ENCODE measurements around the gene PRR35. TPM values are rescaled to one million over a fixed set of nuclear protein-coding genes. Genes with fewer than 3 reads are reported as not detected.

The PRR35 gene
- total and polyA plus RNA-seq, 2 of the 4 experiments (the other 2 are of a cell fraction): not detected

DNA sequence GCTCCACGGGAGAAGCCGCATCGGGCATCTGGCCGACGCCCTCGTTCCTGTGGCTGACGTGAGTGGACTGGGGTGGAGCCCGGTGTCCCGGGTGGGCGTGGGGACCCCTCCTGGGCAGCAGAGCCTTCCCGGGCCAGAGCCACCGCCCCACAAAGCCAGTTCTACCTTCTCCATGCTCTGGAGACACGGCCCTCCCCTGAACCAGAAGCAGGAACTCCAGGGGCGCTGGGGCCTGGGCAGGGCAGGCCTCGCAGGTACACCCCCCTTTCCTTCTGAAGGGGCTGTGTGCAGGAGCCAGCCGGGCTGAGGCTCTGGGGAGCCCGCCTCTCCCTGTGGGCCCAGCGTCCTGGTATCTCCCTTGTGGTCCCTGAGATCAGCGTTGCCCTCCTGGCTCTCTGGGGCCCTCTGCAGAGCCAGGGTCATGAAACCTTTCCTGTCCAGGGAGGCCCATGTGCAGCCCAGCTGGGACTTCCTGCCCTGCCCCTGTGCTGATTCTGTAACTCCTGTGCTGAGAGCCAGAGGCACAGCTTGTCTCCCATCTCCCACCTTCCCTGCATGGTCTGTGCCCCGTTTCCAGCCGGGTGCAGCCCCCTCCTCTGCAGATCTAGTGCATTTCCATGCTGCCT is 16.1 kb downstream of the PRR35 start:
- no peak overlapping the region for H3K4me3 ChIP-seq (ENCODE audit: insufficient read depth, low read depth, low read length)
- H3K9me3 ChIP-seq (ENCODE audit: control insufficient read depth, insufficient read depth, low read length): no peaks in the 10 kb centered on the region
- H4K20me1 ChIP-seq (ENCODE audit: insufficient read depth, low read length): no peaks in the 10 kb centered on the region; the same call in 1 of the 2 replicates
- H3K9me1 ChIP-seq (ENCODE audit: insufficient read depth, low read length): no peaks in the 10 kb centered on the region
- no peaks in the 10 kb centered on the region for H3K27me3 ChIP-seq (ENCODE audit: control insufficient read depth, insufficient read depth, low read length)
- H3K23ac ChIP-seq (ENCODE audit: low read depth, low read length): no peak overlapping the region
- ChIA-PET CTCF (interaction anchor here (0.7 kb wide), 1 partner anchor 36 kb away, joined by 3 read pairs; no protein-coding TSS in a partner anchor), POLR2A (ENCODE audit: unreplicated experiment) (no interaction called here)
- no peak overlapping the region for H2BK120ac ChIP-seq (ENCODE audit: low read depth, low read length)
- peak overlapping the region; percentile 63 for H2AFZ ChIP-seq (replicated peaks; ENCODE audit: low read length, poor library complexity)
- TF ChIP-seq SMC3 (IDR thresholded peaks at IDR 0.05; ENCODE audit: low read depth, low read length): no peak
- TF ChIP-seq RAD21 (IDR thresholded peaks at IDR 0.05; ENCODE audit: low read length): no peak
- no peak for TF ChIP-seq CHD1 (IDR thresholded peaks at IDR 0.05; ENCODE audit: low read depth, low read length)
- no peak for TF ChIP-seq POLR2A (IDR thresholded peaks at IDR 0.05; ENCODE audit: low read depth, low read length)
- TF ChIP-seq NFE2L2 (IDR thresholded peaks at IDR 0.05; ENCODE audit: low read depth, low read length): no peak
- no peak for TF ChIP-seq RFX5 (IDR thresholded peaks at IDR 0.05; ENCODE audit: low read depth, low read length)
- no peak for TF ChIP-seq CEBPB (IDR thresholded peaks at IDR 0.05; ENCODE audit: low read depth, low read length)
- TF ChIP-seq, protein P1, sequence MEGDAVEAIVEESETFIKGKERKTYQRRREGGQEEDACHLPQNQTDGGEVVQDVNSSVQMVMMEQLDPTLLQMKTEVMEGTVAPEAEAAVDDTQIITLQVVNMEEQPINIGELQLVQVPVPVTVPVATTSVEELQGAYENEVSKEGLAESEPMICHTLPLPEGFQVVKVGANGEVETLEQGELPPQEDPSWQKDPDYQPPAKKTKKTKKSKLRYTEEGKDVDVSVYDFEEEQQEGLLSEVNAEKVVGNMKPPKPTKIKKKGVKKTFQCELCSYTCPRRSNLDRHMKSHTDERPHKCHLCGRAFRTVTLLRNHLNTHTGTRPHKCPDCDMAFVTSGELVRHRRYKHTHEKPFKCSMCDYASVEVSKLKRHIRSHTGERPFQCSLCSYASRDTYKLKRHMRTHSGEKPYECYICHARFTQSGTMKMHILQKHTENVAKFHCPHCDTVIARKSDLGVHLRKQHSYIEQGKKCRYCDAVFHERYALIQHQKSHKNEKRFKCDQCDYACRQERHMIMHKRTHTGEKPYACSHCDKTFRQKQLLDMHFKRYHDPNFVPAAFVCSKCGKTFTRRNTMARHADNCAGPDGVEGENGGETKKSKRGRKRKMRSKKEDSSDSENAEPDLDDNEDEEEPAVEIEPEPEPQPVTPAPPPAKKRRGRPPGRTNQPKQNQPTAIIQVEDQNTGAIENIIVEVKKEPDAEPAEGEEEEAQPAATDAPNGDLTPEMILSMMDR (conservative IDR thresholded peaks at IDR 0.05; ENCODE audit: low read depth, low read length): no peak
- TF ChIP-seq BHLHE40 (IDR thresholded peaks at IDR 0.05; ENCODE audit: low read depth, low read length): no peak
- TF ChIP-seq ELK1 (IDR thresholded peaks at IDR 0.05; ENCODE audit: borderline replicate concordance, low read depth, low read length): no peak
- no peak for TF ChIP-seq MAZ (IDR thresholded peaks at IDR 0.05; ENCODE audit: borderline replicate concordance, low read depth, low read length)
- TF ChIP-seq FOS (IDR thresholded peaks at IDR 0.05; ENCODE audit: low read depth, low read length): no peak
- H4K91ac ChIP-seq (ENCODE audit: insufficient read depth, low read depth, low read length): no peak overlapping the region
- H2BK5ac ChIP-seq (ENCODE audit: low read depth, low read length, poor library complexity, severe bottlenecking): no peak overlapping the region
- H2AK9ac ChIP-seq (replicated peaks; ENCODE audit: low read depth, low read length, poor library complexity): peak overlapping the region; percentile 37
- H2BK15ac ChIP-seq (ENCODE audit: low read depth, low read length): no peak overlapping the region
- H3K36me3 ChIP-seq (ENCODE audit: control insufficient read depth, insufficient read depth, low read length): peaks cover 16% of the 10 kb centered on the region; the same call in 1 of the 2 replicates
- no peak overlapping the region for H4K8ac ChIP-seq (ENCODE audit: low read depth in 2 of 2, low read length in 2 of 2)
- no peak overlapping the region for H3K27ac ChIP-seq (ENCODE audit: insufficient read depth, low read length)
- no peak overlapping the region for H4K5ac ChIP-seq (ENCODE audit: low read depth, low read length)
- H3K4me2 ChIP-seq (ENCODE audit: low read depth, low read length): no peak overlapping the region
- H2AK5ac ChIP-seq (ENCODE audit: low read depth, low read length): no peak overlapping the region
- H2BK20ac ChIP-seq (ENCODE audit: low read depth, low read length): no peak overlapping the region
- DNase-seq (no peak), ATAC-seq (ENCODE audit: low read depth) (no peak)
- intact Hi-C loops (cut with micrococcal nuclease): no loop called here
- 90% methylated on average over 13 of the region's 21 CpGs; no CpG with 5 or more reads in 1 of the 2 experiments for WGBS, 2 experiments (ENCODE audit: extremely low coverage in 2 of 2, insufficient read length in 1 of 2)
- no TSS peak for BruUV-seq (replicated peaks)
- H3K9ac ChIP-seq (ENCODE audit: low read depth, low read length): no peak overlapping the region
- H3K4ac ChIP-seq (ENCODE audit: low read depth, low read length): no peak overlapping the region
- dilution Hi-C loops (cut with HindIII; ENCODE audit: low sequenced_read_pairs, unreplicated experiment): no loop called here
- H3K56ac ChIP-seq (ENCODE audit: extremely low read depth, insufficient read depth, low read length): no peak overlapping the region
- H3K18ac ChIP-seq (ENCODE audit: low read depth, low read length): no peak overlapping the region
- peaks cover 3 to 17% of the 10 kb centered on the region in 2 experiments; a peak in 2 of 4 replicates for H3K79me1 ChIP-seq (ENCODE audit: low read depth in 1 of 2, low read length in 2 of 2)
- H3K4me1 ChIP-seq (ENCODE audit: control insufficient read depth, insufficient read depth, low read length): no peaks in the 10 kb centered on the region
- no peak overlapping the region for H3K14ac ChIP-seq (replicated peaks; ENCODE audit: low read depth, low read length)
- in situ Hi-C loops (cut with MboI; ENCODE audit: low sequenced_read_pairs): no loop called here
